Activated T-cell treated with anti-CD3 and anti-CD28 coated beads for 4 hours (primary cell): ENCODE results near the gene DOHH.
A peak's percentile ranks its signal among the peaks of the same experiment; 100 is the strongest.

Source experiments
- DNase-seq: peaks from one replicate; pipeline ENCODE4 v3.0.0-alpha.2; 2020

Gene DOHH, protein sequence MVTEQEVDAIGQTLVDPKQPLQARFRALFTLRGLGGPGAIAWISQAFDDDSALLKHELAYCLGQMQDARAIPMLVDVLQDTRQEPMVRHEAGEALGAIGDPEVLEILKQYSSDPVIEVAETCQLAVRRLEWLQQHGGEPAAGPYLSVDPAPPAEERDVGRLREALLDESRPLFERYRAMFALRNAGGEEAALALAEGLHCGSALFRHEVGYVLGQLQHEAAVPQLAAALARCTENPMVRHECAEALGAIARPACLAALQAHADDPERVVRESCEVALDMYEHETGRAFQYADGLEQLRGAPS

GRCh38 chr19:3500429-3501101 is at the start of gene DOHH:
Gene DOHH (minus strand): TSS chr19:3500674. CDS start chr19:3496814, 3,860 bp downstream.
- peak; percentile 92 for DNase-seq

DNA sequence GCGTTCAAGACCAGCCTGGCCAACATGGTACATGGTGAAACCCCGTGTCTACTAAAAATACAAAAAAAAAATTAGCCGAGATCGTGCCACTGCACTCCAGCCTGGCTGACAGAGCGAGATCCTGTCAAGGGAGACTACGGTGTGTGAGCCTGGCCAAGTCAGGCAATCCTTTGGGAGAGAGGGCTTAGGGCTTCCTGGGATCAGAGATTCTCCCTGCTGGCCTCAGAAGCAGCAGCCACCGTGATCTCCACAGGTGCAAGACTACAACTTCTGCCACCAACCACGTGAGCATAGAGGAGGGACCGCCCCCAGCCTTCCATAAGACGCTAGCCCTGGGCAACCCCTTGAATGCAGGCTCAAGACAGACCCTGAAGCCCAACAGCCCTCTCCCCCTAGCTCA is 49.3 kb upstream of the DOHH start:
- no peak for DNase-seq

DNA sequence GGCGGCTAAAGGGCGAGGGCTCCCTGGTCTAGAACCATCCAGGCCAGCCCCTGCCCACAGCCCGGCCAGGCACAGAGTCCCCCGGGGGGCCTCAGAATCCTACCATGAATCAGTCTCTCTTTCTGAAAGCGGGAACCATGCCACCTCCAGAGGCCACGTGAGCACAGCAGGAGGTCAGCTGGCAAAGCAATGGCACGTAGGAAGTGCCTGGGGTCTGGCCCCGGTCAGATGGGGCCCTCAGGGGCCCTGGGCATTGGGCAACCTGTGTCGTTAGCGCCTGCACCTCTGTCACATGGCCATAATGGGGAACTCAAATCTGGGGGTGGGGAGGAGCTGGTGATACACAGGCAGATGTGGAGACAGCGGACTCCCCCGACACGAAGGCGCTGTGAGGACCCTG is 48.1 kb upstream of the DOHH start:
- DNase-seq, result no peak

GRCh38 chr19:3547767-3548282 is 47.4 kb upstream of the DOHH start:
- DNase-seq, result no peak

DNA sequence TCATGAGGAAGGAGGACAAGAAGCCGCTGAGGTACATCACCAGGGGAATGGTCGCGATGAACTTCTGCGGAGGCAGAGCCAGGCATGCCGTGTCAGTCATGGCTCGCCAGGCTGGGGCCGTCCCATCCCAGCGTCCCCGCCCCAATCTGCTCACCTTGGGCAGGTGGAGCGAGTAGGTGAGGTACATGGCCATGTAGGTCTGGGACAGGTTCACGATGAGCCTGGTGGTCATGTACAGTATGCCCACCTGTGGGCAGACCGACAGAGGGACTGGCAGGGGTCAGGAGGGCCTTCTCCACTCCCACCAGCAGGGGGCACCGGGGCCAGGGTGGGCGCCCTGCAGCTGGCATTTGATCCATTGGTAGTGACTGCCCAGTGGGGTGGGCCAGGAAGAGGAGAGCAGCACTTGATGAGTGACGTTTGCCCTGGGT is 46.8 kb upstream of the DOHH start:
- no peak for DNase-seq

DNA sequence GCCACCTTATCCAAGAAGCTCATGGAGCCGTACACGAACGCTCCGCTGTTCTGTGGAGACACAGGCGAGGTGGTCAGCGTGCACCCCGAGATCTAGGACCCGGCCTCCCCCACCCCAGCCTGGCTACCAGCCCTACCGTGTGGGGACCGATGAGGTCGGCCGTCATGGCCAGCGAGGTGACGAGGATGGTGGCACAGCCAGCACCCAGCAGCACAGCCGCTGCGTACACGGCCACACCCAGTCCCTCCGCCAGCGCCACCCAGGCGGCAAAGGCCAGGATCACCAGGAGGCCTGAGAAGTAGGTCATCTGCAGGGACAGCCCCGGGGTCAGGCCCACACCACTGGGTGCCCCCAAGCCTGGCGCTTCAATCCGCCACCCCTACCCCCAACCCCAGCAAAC is 45.6 kb upstream of the DOHH start:
- no peak for DNase-seq

- DNase-seq, result no peak
These were observed 45.2 kb upstream of the DOHH start for GRCh38 chr19:3545669-3546034.

GRCh38 chr19:3544742-3545668 is 44.5 kb upstream of the DOHH start:
- DNase-seq, result peak; percentile 76

GRCh38 chr19:3544058-3544376 is 43.5 kb upstream of the DOHH start:
- no peak for DNase-seq

GRCh38 chr19:3543150-3544057 is 42.9 kb upstream of the DOHH start:
- no peak for DNase-seq

DNA sequence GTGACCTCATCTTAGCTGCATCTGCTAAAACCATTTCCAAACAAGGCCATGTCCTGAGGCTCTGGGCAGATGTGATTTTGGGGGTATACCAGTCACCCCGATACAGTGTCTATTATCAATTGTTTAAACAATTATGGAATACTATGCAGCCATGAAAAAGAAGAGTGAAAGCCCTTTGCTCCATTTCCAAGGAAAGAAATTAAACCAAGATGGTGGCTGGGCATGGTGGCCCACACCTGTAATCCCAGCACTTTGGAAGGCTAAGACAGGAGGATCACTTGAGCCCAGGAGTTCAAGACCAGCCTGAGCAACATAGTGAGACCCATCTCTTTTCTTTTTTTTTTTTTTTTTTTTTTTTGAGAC is 39.3 kb upstream of the DOHH start:
- DNase-seq, result no peak

- DNase-seq, result no peak
These were observed 38.7 kb upstream of the DOHH start, which contains the start of gene TEKTIP1 for GRCh38 chr19:3538965-3539755. Gene TEKTIP1 (plus strand): TSS chr19:3539174. CDS start chr19:3539178, 4 bp downstream.

DNA sequence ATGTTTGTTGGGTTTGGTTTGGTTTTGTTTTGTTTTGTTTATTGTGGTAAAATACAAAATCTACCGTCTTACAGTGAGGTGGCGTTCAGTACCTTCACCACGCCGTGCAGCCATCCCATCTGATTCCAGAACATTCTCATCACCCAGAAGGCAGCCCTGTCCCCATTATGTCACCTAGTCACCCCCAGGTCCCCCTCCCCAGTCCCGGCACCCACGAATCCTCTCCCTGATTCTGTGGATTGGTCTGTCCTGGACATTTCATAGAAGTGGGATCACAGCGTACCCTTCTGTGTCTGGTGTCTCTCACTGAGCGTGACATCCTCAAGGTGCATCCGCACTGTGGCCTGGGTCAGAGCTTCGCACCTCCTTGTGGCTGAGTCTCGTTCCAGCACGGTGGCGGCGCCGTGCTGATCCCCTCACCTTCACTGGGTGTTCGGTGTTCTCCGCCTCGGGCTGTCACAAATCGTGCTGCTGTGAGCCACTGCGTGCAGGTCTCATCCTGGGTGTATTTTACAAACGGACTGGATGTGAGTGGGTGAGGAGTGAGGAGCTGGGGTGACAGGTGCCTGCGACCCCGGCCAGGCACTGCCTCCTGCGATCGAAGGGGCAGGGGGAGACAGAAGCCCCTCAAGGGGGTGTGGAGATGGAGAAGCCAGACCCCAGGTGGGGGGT is 37.9 kb upstream of the DOHH start:
- no peak for DNase-seq

DNA sequence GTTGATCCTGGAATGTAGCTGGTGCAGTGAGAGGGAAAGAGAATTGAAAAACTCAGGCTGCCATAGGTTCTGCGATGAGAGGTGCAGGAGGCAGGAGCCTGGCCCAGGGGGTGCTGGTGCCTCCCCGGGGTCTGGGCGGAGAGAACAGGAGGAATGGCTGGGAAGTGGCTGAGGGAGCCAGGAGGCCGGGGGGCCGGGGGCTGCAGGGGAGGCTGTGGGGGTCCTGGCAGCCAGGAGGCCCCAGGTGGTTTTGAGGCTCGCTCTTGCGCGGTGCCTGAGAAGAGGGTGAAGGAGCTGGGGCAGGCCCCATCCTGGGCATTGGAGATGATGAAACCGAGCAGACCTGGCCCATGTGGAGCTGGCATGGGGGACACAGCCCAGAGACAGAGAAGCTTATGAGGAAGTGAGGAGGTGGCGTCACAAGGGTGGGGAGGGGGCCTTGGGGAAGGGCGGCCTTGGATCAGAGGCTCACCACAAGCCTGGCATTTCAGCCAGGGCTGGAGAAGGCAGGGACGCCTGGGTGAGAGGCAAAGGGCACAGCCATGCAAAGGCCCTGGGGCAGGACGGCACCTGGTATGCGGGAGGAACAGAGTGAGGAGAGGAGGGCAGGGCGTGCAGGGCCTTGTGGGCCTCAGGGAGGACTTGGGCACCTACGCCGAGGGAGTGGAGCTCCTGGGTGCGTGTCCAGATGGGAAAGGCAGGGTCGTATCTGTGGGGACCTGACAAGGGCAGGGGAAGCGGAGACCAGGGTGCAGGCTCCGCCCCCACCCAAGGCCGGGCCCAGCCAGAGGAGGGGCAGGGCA is 37.2 kb upstream of the DOHH start:
- DNase-seq, result no peak

DNA sequence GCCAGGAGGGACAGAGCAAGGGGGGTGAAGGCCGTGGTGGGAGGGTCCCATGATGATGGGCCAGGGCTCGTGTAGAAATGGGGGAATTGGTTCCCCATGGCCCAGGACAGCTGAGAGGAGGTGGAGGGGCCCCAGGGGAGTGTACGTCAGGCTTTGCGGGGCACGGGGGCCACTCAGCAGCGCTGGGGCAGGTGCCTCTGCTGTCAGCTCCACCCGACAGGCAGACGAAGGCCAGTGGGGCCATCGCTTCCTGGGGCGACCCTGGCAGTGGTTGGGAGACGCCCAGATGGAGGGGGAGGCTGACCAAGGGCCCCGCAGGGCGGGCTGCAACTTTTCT is 36.6 kb upstream of the DOHH start:
- no peak for DNase-seq

- DNase-seq, result no peak
These were observed 36.1 kb upstream of the DOHH start for GRCh38 chr19:3536429-3537100.

GRCh38 chr19:3535981-3536380 is 35.5 kb upstream of the DOHH start:
- DNase-seq, result no peak

- DNase-seq, result no peak
These were observed 35.1 kb upstream of the DOHH start for GRCh38 chr19:3535563-3535965.

DNA sequence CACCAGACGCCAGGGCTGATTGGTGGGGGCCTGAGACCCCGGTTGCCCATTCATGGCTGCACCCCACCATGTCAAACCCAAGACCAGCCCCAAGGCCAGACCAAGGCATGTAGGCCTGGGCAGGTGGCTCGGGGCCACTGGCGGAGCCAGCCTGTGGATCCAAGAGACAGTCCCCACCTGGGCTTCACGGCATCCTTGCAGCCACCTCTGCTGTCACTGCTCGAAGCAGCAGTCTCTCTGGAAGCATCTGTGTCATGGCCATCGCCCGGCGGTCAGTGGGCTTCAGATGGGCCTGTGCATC is 34.7 kb upstream of the DOHH start:
- DNase-seq, result no peak
